GM12878 (cell line): ENCODE measurements around the gene RAD51B.

Experiments
- ETV6 ChIP-seq, 2 experiments: fragments of 450-650 bp in 1 of 2; IDR thresholded peaks in 1 of 2; conservative IDR thresholded peaks in 1 of 2; 2 replicates each; pipeline ENCODE4 v1.6.1; 2014; ENCODE audit warnings: antibody characterized with exemption in 1 of 2, borderline replicate concordance in 1 of 2, low read depth in 1 of 2, mild to moderate bottlenecking in 1 of 2, moderate library complexity in 1 of 2
- POLR2AphosphoS5 ChIP-seq: IDR thresholded peaks from 2 replicates; pipeline ENCODE4 v1.6.1; 2011; ENCODE audit warnings: mild to moderate bottlenecking, low read length, inconsistent platforms

DNA sequence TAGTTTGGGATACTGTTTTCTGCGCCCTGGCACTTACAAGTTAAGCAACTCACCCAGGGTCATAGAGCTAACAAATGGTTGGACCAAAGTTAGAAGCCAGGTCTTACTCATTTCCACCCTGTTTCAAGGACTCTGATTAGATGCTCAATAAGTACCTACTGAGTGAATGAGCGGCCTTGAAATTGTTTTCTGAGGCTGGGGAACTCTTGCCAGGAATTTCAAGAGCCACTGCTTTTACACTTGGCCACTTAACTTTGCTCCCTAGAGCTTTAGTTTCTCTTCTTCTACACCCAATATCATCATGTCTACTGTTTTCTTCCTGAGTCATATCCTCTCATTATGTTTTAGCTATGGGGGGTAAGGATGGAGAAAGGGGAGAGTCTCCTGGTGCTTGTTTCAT lies 541.7 kb downstream of the RAD51B start:
- TF ChIP-seq POLR2AphosphoS5: no peak
- no peak for TF ChIP-seq ETV6 (conservative IDR thresholded peaks at IDR 0.05 in 1 of 2, IDR thresholded peaks at IDR 0.05 in 1 of 2; ENCODE audit: borderline replicate concordance in 1 of 2, low read depth in 1 of 2)
